Pulmonary artery endothelial cell (primary cell): ENCODE results near the gene NOL4L. TPM values are rescaled to one million over a fixed set of nuclear protein-coding genes. Genes with fewer than 3 reads are reported as not detected.
"Not testable (repeated sequence)": the region's sequence is repeated elsewhere in the genome, so short reads cannot be mapped to it uniquely, and the experiment has no call there.

ENCODE experiments used
- DNase-seq: peaks from one replicate; pipeline ENCODE4 v3.0.0-alpha.2; 2011; ENCODE audit warnings: low read depth, low spot score
- total RNA-seq: library from RNA; depleted of rRNA; stranded (reverse); fragments of >200 nt; gene quantifications from 2 replicates; pipeline ENCODE4 v1.2.3, GENCODE V29; 2014

Gene NOL4L
- total RNA-seq, 1 donor from 2014 or later: 11.5 TPM

GRCh38 chr20:32434434-32434833 is 150.7 kb downstream of the NOL4L start:
- no peak for DNase-seq

DNA sequence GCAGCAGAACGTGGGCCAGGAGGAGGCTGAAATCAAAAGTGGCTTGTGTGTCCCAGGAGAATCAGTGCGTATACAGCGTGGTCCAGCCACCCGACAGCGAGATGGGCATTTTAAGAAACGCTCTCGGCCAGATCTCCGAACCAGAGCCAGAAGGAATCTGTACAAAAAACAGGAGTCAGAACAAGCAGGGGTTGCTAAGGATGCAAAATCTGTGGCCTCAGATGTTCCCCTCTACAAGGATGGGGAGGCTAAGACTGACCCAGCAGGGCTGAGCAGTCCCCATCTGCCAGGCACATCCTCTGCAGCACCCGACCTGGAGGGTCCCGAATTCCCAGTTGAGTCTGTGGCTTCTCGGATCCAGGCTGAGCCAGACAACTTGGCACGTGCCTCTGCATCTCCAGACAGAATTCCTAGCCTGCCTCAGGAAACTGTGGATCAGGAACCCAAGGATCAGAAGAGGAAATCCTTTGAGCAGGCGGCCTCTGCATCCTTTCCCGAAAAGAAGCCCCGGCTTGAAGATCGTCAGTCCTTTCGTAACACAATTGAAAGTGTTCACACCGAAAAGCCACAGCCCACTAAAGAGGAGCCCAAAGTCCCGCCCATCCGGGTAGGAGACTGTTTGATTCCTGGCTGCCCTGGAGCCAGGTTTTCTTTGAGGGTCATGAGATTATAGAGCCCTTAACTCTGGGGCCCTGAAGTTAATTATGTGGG is 151.7 kb downstream of the NOL4L start:
- peak; percentile 68 for DNase-seq

DNA sequence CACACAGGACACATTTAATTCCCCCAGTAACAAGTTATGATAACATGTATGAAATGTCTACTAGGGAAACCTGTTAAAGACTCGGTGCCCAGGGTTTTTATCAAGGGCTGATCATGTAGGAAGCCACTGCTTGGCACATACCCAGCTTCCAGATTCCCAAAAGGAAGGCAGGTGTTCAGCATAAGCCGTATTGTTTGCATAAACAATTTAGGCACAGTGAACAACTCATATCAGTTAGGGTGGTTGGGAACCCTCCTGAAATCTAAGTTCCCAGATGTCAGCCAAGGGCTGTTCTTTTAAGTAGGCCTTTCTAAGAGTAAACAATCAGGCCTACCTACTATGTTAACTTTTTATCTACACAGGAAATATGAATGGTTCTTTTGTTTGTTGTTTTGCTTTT is 152.9 kb downstream of the NOL4L start:
- DNase-seq: no peak

DNA sequence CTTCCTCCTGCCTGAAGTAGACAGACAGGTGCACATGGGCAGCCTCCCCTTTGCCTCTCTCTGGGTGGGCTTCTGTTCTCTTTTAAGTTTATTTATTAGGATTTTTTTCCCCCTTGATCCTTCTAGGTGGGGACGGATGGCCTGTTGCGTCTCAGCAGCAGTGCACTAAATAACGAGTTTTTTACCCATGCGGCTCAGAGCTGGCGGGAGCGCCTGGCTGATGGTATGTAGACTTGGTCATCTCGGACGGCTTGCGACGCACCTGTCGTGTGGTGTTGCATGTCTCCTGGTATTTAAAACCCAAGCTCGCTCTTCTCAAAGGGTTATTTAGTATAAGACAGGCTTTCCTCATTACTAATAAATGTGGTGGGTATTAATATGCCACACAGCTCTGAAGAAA is 153.7 kb downstream of the NOL4L start:
- DNase-seq: no peak

DNA sequence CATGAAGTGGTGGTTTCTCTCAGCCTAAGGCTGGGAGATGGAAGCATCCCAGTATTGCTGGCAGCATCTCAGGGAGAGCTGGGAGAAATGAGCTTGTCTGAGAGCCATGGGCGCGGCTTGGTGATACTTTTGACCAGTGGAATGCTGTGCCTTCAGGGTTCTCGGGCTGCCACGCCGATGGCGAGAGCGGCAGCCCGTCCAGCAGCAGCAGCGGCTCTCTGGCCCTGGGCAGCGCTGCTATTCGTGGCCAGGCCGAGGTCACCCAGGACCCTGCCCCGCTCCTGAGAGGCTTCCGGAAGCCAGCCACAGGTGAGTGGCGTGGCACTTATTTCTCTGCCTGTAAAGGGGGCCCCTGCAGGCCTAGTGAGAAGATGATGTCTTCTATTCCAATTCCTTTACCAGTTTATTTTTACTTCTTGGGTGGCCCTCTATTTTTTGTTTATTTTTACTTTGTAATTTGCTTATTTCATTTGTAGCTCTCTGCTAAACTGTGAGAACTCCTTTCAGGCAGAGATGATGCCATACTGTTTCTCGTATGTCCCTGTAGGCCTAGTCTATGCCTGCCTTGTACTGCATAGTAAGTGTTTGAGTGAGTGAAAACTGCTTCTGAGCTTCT is 155.3 kb downstream of the NOL4L start:
- DNase-seq: no peak

- no peak for DNase-seq
These were observed 155.8 kb downstream of the NOL4L start for GRCh38 chr20:32429343-32429742.

- DNase-seq: no peak
These were observed 157.1 kb downstream of the NOL4L start for GRCh38 chr20:32427996-32428395.

DNA sequence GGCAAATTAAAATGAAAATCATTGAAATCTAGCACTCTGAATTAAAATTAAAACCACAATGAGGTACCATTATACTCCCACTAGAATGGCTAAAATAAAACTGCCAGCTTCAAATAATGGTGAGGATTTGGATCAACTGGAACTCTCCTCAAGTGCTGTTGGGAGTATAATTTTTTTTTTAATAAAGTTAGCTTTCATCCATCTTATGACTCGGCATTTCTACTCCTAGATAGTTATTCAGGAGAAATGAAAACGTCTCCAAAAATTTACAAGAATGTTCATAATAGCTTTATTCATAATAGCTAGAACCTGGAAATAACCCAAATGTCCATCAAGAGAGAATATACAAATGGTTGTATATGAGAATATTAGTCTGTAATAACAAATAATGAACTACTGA is 163.8 kb downstream of the NOL4L start:
- no peak for DNase-seq

DNA sequence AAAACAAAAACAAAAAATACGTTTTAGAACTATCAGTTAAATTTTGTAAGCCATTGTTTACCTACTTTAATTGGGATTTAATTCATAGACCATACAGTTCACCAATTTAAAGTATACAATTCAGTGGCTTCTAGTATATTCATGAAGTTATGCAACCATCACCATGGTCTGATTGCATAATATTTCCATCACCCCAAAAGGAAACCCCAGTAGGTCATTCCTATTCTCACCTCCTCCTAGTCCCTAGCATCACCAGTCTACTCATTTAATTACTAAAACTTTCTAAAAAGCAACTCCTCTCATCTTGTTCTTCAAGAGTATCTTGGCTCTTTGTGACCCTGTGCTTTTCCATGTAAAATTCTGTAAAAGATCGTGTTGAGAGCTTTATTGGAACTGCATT is 166.8 kb downstream of the NOL4L start:
- DNase-seq: no peak

DNA sequence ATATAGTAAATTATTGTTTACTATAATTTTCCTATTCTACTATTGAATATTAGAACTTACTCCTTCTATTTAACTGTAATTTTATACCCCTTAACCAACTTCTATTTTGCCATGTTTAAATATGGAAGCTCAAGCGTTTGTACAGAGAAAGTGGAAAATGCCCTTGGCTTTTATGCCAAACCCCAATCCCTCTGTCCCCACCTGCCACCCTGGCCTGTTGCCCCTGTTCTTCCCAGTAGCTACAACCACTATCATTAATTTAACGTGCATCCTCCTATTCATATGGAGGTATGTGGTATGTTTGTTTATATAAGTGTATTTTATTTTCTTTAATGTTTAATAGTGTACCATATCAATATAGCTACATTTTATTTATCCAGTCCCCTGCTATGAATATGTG is 168.9 kb downstream of the NOL4L start:
- DNase-seq: no peak

GRCh38 chr20:32415494-32415893 is 169.6 kb downstream of the NOL4L start:
- DNase-seq: no peak

DNA sequence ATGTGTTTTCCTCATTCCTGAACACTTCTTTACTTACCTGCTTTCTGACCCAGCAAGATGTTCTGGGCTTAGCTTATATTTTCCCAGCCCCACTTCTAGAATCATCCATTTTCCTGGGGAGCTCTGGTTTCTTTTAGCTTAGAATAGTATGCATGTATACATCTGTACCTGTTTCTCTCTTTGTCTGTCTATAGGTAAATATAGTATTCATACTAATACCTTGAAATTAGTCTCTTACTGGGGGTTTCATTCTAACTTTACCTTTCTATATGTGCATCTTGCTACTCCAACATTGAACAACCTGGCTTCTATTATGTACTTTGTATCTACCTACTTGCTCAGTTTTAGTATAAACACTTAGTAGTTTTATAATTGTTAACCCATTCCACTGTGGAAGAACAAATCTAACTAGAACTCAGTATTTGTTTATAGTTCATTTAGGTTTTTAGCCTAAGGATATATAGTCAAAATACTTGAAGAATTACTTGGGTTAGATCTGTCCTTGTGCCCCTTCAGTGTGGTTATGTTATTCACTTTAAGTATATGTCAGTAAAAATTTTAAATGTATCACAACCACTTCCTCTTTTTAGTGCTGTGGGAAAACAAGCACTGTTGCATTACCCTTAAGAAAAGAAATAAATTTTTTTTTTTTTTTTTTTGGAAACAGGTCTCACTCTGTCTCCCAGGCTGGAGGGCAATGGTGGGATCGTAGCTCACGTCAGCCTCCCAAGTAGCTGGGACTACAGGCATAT is 173.0 kb downstream of the NOL4L start:
- no peak for DNase-seq

GRCh38 chr20:32407131-32407750 is 177.9 kb downstream of the NOL4L start:
- not testable (repeated sequence) for DNase-seq

- DNase-seq: no peak
These were observed 178.4 kb downstream of the NOL4L start for GRCh38 chr20:32406701-32407100.

DNA sequence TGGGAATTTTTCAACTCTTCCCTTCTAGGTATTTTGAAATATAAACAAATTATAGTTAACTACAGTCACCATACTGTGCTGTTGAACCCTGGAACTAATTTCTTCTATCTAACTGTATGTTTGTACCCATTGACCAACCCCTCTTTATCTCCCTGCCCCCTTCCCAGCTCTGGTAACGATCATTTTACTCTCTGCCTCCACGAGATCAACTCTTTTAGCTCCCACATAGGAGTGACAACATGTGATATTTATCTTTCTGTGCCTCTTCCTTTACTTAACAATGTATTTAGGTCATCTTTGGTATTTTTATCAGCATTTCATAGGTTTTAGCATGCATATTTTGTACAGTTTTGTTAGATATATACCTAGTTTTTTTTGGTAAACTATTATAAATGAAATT is 181.1 kb downstream of the NOL4L start:
- no peak for DNase-seq

- no peak for DNase-seq
These were observed 184.7 kb downstream of the NOL4L start for GRCh38 chr20:32400476-32400875.

DNA sequence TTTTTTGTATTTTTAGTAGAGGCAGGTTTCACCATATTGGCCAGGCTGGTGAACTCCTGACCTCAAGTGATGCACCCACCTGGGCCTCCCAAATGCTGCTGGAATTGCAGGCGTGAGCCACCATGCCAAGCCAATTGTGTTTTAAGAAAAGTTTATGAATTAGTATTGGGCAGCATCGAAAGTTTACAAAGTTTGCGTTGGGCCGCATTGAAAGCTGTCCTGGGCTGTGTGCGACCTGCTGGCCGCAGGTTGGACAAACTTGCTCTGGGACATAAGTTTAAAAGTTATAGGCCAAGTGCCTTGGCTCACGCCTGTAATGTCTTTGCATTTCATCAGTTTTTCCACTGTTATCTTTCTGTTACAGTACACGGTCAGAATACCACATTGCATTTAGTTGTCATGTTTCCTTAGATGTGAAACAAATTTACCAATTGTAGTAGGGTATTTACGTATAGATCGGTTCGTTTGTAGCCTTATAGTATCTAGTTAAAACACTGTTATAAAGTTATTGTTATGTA is 187.5 kb downstream of the NOL4L start:
- DNase-seq: no peak

DNA sequence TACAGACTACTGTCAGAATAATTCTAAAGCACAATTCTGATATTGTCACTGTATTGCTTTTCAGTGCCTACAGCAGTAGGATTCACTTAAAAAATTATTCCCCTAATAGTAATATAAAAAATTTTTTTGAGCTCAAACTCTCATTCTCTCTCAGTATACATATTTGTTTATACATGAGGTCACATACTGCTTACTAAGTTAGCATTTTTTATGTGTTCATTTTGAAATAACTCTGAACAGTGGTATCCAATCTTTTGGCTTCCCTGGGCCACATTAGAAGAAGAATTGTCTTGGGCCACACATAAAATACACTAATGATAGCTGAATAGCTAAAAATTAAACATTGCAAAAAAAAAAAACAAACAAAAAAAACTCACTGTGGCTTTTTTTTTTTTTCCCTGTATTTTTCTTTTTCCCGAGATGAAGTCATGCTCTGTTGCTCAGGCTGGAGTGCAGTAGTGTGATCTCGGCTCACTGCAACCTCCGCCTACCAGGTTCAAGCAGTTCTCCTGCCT is 188.4 kb downstream of the NOL4L start:
- no peak for DNase-seq

DNA sequence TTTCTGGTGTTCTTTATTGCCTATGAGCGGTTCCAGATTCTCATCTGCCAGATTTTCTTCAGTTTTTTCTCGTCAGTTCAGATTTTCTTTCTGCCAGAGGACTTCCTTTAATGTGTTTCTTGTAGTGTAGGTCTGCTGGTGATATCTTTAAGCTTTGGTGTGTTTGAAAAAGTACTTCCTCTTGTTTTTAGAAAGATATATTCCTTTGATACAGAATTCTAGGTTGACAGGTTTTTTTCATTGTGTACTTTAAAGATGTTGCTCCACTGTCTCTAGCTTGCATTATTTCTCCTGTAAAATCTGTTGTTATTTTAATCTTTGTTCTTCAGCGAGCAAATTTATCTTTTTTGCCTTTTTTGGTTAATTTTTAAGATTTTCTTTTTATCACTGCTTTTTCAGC is 190.1 kb downstream of the NOL4L start:
- DNase-seq: no peak
